HEK293 (cell line): Measurements from ENCODE around the gene PPP3CA.

ENCODE experiments used
- CTCF ChIA-PET: fragments of 350-600 bp; formaldehyde crosslinking; extraction: SDS; loops from one replicate; lab custom pipeline; 2021; ENCODE audit warnings: antibody characterized with exemption; lab: Yijun Ruan, JAX
- POLR2A ChIA-PET: fragments of 300-600 bp; formaldehyde crosslinking; extraction: SDS; loops from one replicate; lab custom pipeline; 2020; ENCODE audit warnings: antibody characterized with exemption, inconsistent platforms; lab: Yijun Ruan, JAX
- H3K27ac ChIP-seq: fragments of 200-500 bp; sonication (Bioruptor generic); 2 replicates; pipeline ENCODE4 v1.5.1; 2014; ENCODE audit warnings: low read depth, low read length, control low read depth, inconsistent platforms; ENCODE audit errors: extremely low read depth
- H3K36me3 ChIP-seq, 2 experiments: fragments of 200-500 bp in 1 of 2; sonication (Bioruptor generic) in 1 of 2; 1 replicate in 1 of 2; 2 replicates in 1 of 2; pipeline ENCODE4 v1.5.1; 2014 to 2017; ENCODE audit warnings: inconsistent platforms in 2 of 2, low read length in 2 of 2; ENCODE audit not compliant: control insufficient read depth in 2 of 2, insufficient read depth in 1 of 2
- H3K4me1 ChIP-seq: fragments of 200-500 bp; sonication (Bioruptor generic); 2 replicates; pipeline ENCODE4 v1.5.1; 2014; ENCODE audit warnings: mild to moderate bottlenecking, low read length, inconsistent platforms; ENCODE audit not compliant: control insufficient read depth, insufficient read depth
- H3K4me3 ChIP-seq: 2 replicates; pipeline ENCODE4 v1.5.1; 2011; ENCODE audit warnings: low read depth, mild to moderate bottlenecking, control low read depth, low read length, moderate library complexity
- H3K9me3 ChIP-seq: fragments of 200-500 bp; sonication (Bioruptor generic); 2 replicates; pipeline ENCODE4 v1.5.1; 2014; ENCODE audit warnings: low read depth, low read length, inconsistent platforms; ENCODE audit not compliant: control insufficient read depth, insufficient read depth
- KLF7 ChIP-seq: fragments of 450-650 bp; formaldehyde crosslinking; IDR thresholded peaks from 2 replicates; pipeline ENCODE4 v1.5.1; 2016; ENCODE audit warnings: missing biosample characterization, missing genetic modification characterization, borderline replicate concordance
- SP3 ChIP-seq: fragments of 450-650 bp; formaldehyde crosslinking; IDR thresholded peaks from 2 replicates; pipeline ENCODE4 v1.5.1; 2016; ENCODE audit warnings: missing biosample characterization, missing genetic modification characterization
- YY1 ChIP-seq: fragments of 450-650 bp; formaldehyde crosslinking; IDR thresholded peaks from 2 replicates; pipeline ENCODE4 v1.5.1; 2018; ENCODE audit warnings: missing biosample characterization, missing genetic modification characterization
- ZBTB21 ChIP-seq: fragments of 450-650 bp; formaldehyde crosslinking; IDR thresholded peaks from 2 replicates; pipeline ENCODE4 v1.5.1; 2017; ENCODE audit warnings: missing biosample characterization, missing genetic modification characterization
- ZBTB8A ChIP-seq: fragments of 450-650 bp; formaldehyde crosslinking; IDR thresholded peaks from 2 replicates; pipeline ENCODE4 v1.5.1; 2016; ENCODE audit warnings: missing biosample characterization, missing genetic modification characterization
- ZNF112 ChIP-seq: fragments of 450-650 bp; formaldehyde crosslinking; IDR thresholded peaks from 2 replicates; pipeline ENCODE4 v1.5.0; 2017; ENCODE audit warnings: missing biosample characterization, missing genetic modification characterization
- ZNF146 ChIP-seq: fragments of 450-650 bp; formaldehyde crosslinking; IDR thresholded peaks from 2 replicates; pipeline ENCODE4 v1.5.1; 2016; ENCODE audit warnings: missing biosample characterization, missing genetic modification characterization
- ZNF211 ChIP-seq: fragments of 450-650 bp; formaldehyde crosslinking; IDR thresholded peaks from 2 replicates; pipeline ENCODE4 v1.5.1; 2016; ENCODE audit warnings: low read depth, missing biosample characterization, missing genetic modification characterization
- ZNF221 ChIP-seq: fragments of 450-650 bp; formaldehyde crosslinking; IDR thresholded peaks from 2 replicates; pipeline ENCODE4 v1.5.1; 2017; ENCODE audit warnings: missing biosample characterization, missing genetic modification characterization, borderline replicate concordance
- ZNF239 ChIP-seq: fragments of 450-650 bp; formaldehyde crosslinking; IDR thresholded peaks from 2 replicates; pipeline ENCODE4 v1.5.1; 2016; ENCODE audit warnings: missing biosample characterization, missing genetic modification characterization
- ZNF391 ChIP-seq: fragments of 450-650 bp; formaldehyde crosslinking; IDR thresholded peaks from 2 replicates; pipeline ENCODE4 v1.5.1; 2016; ENCODE audit warnings: low read depth, missing biosample characterization, missing genetic modification characterization, borderline replicate concordance
- ZNF48 ChIP-seq: fragments of 450-650 bp; formaldehyde crosslinking; IDR thresholded peaks from 2 replicates; pipeline ENCODE4 v1.5.1; 2016; ENCODE audit warnings: missing biosample characterization, missing genetic modification characterization
- ZNF544 ChIP-seq: fragments of 450-650 bp; formaldehyde crosslinking; IDR thresholded peaks from 2 replicates; pipeline ENCODE4 v1.5.0; 2017; ENCODE audit warnings: missing biosample characterization, missing genetic modification characterization
- ZNF555 ChIP-seq: fragments of 450-650 bp; formaldehyde crosslinking; conservative IDR thresholded peaks from 2 replicates; pipeline ENCODE4 v1.5.1; 2017; ENCODE audit warnings: missing biosample characterization, mild to moderate bottlenecking, missing genetic modification characterization, inconsistent platforms
- ZNF664 ChIP-seq: fragments of 450-650 bp; formaldehyde crosslinking; IDR thresholded peaks from 2 replicates; pipeline ENCODE4 v1.5.1; 2016; ENCODE audit warnings: missing biosample characterization, missing genetic modification characterization
- ZNF843 ChIP-seq: fragments of 450-650 bp; formaldehyde crosslinking; IDR thresholded peaks from 2 replicates; pipeline ENCODE4 v1.5.1; 2016; ENCODE audit warnings: missing biosample characterization, missing genetic modification characterization
- TF ChIP-seq, protein P1 (sequence below): fragments of 450-650 bp; formaldehyde crosslinking; IDR thresholded peaks from 2 replicates; pipeline ENCODE4 v1.5.1; 2016; ENCODE audit warnings: missing biosample characterization, missing genetic modification characterization
- TF ChIP-seq, protein P2 (sequence below): fragments of 450-650 bp; formaldehyde crosslinking; IDR thresholded peaks from 2 replicates; pipeline ENCODE4 v1.5.1; 2016; ENCODE audit warnings: missing biosample characterization, missing genetic modification characterization
- TF ChIP-seq, protein P3 (sequence below): fragments of 450-650 bp; formaldehyde crosslinking; IDR thresholded peaks from 2 replicates; pipeline ENCODE4 v1.5.1; 2017; ENCODE audit warnings: missing biosample characterization, missing genetic modification characterization
- TF ChIP-seq, protein P4 (sequence below): fragments of 450-650 bp; formaldehyde crosslinking; IDR thresholded peaks from 2 replicates; pipeline ENCODE4 v1.5.1; 2016; ENCODE audit warnings: missing biosample characterization, missing genetic modification characterization

Gene PPP3CA

DNA sequence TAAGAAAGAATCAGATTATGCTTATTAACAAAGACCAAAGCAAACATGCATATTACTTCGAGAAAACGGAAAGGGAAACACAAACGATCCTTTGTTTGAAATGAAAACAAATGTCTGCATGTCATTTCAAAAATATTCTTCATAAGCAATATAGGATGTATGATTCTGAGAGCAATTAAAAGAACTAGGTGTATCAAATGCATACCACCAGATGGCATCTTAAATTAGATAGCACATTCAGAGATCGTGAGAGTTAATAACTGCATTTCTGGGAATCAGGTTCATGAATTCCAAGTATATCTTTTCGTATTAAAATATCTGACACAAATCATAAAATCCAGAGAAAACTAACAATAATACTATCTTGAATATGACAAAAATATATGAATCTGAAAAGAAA, 159.5 kb downstream of the PPP3CA start (continued):
- no peak for TF ChIP-seq ZNF555 (tag by site-specific recombination)
- TF ChIP-seq ZNF221 (tag by site-specific recombination) = no peak
- no peak for TF ChIP-seq ZBTB21 (tag by site-specific recombination)
- TF ChIP-seq, all 188 proteins: peak for 0

DNA sequence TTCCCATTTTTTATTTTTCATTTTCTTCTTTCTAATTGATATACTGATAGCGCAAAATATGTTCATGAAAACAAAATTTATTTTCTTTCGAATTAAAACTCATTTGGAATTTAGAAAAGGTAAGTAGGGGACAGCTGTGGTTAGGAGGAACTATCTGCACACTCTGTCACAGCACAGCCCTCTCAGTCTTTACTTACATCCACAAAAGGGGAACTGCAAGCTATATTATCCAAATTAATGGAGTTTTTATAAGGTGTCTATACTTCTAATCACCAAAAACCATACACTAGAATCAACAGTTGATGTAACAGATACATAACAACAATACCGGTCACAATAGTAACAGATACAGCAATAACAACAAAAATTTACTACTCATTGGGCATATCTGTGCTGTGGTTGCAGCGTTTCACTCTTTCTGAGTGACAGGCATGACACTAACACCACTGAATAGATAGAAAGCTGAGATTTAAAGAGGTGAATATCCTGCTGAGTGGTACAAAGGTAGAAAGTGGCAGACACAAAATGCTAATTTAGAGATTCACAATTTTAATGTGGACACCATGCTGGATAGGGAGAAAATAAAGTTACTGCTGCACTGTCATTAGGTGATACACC, 160.7 kb downstream of the PPP3CA start:
- Histone ChIP-seq H3K9me3 (no peaks in the 10 kb centered on the region), H3K36me3 (peaks cover 0 to 6% of the 10 kb centered on the region in 2 experiments; a peak in 1 of 3 replicates), H3K4me1 (0 out of 2 replicates have a peak, but pooled peaks cover 4% of the 10 kb centered on the region), H3K27ac (no peak overlapping the region), H3K4me3 (no peak overlapping the region)
- ChIA-PET CTCF (interaction anchor here (0.6 to 0.7 kb wide), 2 partner anchors 589 to 1074 kb away, joined by 3 read pairs; no protein-coding TSS in a partner anchor), POLR2A (no interaction called here)
- no peak for TF ChIP-seq ZBTB8A (tag by site-specific recombination)

DNA sequence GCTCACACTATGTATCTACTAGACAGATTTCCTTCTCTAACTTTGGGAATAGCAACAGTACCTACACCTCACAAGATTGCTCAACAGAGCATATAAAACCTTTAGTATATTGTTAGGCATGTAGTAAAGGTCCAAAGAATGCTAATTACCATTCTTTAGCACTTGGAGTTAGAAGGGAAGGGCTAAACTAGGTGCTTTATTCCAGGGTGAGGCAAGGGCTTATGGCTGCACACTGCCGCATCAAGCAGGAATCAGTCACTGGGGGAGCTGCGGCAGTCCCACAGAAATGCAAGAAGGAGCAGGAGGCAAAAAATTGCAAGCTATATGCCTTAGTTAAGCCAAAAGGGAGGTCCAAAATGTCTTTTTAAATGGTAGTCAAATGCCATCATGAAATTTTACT, 162.7 kb downstream of the PPP3CA start:
- H3K4me1 ChIP-seq = 0 out of 2 replicates have a peak, but pooled peaks cover 4% of the 10 kb centered on the region
- POLR2A ChIA-PET = no interaction called here
- H3K4me3 ChIP-seq = no peak overlapping the region
- CTCF ChIA-PET = interaction anchor here (1.2 kb wide), 1 partner anchor 13 kb away, joined by 3 read pairs; no protein-coding TSS in a partner anchor
- H3K9me3 ChIP-seq = no peaks in the 10 kb centered on the region
- H3K27ac ChIP-seq = no peak overlapping the region
- no peak for TF ChIP-seq SP3
- peaks cover 0 to 6% of the 10 kb centered on the region in 2 experiments; a peak in 1 of 3 replicates for H3K36me3 ChIP-seq

DNA sequence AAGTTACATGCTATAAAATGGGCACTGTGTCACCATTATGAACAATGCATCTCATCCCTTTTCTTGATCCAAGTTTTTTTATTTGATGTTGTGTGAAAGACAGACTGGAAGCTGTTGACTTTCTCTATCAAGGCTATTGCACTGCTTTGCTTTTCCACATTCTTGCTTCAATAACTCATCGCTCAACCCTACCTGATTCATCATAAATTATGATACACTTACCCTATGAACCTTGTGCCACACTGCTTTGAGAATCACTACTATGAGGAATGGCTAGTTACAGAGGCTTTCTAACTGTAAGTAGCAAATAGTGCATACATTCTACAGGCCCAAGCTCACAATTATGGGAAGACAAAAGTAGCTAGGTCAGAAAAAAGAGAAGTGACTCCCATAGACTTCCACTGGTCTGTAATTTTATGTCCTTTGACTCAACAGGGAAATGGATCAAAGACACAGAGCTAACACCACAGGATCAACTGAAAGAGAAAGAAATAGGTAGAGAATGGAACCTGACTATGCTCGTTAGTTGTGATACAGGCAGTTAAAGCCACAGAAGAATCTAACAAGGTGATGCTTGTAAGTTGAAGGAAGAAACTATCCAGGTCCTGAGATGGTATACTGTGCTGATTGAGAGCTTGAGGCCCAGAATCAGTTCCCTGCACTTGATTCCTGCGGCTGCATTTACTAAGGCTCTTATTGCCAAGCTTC, 163.5 kb downstream of the PPP3CA start:
- ChIA-PET POLR2A (no interaction called here), CTCF (interaction anchor here (1.2 kb wide), 1 partner anchor 14 kb away, joined by 3 read pairs; no protein-coding TSS in a partner anchor)
- Histone ChIP-seq H3K4me1 (0 out of 2 replicates have a peak, but pooled peaks cover 3% of the 10 kb centered on the region), H3K9me3 (no peaks in the 10 kb centered on the region), H3K27ac (no peak overlapping the region), H3K4me3 (no peak overlapping the region), H3K36me3 (peaks cover 0 to 6% of the 10 kb centered on the region in 2 experiments; a peak in 1 of 3 replicates)
- TF ChIP-seq ZNF211 (tag by site-specific recombination) (no peak), ZNF391 (no peak), YY1 (tag by site-specific recombination) (no peak), ZNF48 (tag by site-specific recombination) (no peak), ZNF843 (tag by site-specific recombination) (no peak), ZNF112 (tag by site-specific recombination) (no peak), ZNF239 (tag by site-specific recombination) (no peak), ZNF664 (tag by site-specific recombination) (no peak), ZNF544 (no peak), KLF7 (tag by site-specific recombination) (no peak), ZNF146 (tag by site-specific recombination) (no peak)
- TF ChIP-seq, protein P1, sequence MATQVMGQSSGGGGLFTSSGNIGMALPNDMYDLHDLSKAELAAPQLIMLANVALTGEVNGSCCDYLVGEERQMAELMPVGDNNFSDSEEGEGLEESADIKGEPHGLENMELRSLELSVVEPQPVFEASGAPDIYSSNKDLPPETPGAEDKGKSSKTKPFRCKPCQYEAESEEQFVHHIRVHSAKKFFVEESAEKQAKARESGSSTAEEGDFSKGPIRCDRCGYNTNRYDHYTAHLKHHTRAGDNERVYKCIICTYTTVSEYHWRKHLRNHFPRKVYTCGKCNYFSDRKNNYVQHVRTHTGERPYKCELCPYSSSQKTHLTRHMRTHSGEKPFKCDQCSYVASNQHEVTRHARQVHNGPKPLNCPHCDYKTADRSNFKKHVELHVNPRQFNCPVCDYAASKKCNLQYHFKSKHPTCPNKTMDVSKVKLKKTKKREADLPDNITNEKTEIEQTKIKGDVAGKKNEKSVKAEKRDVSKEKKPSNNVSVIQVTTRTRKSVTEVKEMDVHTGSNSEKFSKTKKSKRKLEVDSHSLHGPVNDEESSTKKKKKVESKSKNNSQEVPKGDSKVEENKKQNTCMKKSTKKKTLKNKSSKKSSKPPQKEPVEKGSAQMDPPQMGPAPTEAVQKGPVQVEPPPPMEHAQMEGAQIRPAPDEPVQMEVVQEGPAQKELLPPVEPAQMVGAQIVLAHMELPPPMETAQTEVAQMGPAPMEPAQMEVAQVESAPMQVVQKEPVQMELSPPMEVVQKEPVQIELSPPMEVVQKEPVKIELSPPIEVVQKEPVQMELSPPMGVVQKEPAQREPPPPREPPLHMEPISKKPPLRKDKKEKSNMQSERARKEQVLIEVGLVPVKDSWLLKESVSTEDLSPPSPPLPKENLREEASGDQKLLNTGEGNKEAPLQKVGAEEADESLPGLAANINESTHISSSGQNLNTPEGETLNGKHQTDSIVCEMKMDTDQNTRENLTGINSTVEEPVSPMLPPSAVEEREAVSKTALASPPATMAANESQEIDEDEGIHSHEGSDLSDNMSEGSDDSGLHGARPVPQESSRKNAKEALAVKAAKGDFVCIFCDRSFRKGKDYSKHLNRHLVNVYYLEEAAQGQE (tag by site-specific recombination) = no peak
- TF ChIP-seq, protein P2, sequence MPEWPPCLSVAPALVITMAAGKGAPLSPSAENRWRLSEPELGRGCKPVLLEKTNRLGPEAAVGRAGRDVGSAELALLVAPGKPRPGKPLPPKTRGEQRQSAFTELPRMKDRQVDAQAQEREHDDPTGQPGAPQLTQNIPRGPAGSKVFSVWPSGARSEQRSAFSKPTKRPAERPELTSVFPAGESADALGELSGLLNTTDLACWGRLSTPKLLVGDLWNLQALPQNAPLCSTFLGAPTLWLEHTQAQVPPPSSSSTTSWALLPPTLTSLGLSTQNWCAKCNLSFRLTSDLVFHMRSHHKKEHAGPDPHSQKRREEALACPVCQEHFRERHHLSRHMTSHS (tag by site-specific recombination) = no peak
- TF ChIP-seq, protein P3, sequence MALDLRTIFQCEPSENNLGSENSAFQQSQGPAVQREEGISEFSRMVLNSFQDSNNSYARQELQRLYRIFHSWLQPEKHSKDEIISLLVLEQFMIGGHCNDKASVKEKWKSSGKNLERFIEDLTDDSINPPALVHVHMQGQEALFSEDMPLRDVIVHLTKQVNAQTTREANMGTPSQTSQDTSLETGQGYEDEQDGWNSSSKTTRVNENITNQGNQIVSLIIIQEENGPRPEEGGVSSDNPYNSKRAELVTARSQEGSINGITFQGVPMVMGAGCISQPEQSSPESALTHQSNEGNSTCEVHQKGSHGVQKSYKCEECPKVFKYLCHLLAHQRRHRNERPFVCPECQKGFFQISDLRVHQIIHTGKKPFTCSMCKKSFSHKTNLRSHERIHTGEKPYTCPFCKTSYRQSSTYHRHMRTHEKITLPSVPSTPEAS (tag by site-specific recombination) = no peak
- TF ChIP-seq, protein P4, sequence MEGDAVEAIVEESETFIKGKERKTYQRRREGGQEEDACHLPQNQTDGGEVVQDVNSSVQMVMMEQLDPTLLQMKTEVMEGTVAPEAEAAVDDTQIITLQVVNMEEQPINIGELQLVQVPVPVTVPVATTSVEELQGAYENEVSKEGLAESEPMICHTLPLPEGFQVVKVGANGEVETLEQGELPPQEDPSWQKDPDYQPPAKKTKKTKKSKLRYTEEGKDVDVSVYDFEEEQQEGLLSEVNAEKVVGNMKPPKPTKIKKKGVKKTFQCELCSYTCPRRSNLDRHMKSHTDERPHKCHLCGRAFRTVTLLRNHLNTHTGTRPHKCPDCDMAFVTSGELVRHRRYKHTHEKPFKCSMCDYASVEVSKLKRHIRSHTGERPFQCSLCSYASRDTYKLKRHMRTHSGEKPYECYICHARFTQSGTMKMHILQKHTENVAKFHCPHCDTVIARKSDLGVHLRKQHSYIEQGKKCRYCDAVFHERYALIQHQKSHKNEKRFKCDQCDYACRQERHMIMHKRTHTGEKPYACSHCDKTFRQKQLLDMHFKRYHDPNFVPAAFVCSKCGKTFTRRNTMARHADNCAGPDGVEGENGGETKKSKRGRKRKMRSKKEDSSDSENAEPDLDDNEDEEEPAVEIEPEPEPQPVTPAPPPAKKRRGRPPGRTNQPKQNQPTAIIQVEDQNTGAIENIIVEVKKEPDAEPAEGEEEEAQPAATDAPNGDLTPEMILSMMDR (tag by site-specific recombination) = no peak
